ENCODE measurements around the gene RAB11A. TPM values are rescaled to one million over a fixed set of nuclear protein-coding genes. Genes with fewer than 3 reads are reported as not detected.
A peak's percentile ranks its signal among the peaks of the same experiment; 100 is the strongest.

The RAB11A gene
- total and polyA plus RNA-seq, 3 experiments from 2014 or later = 158 to 194 (median 159) TPM

DNA sequence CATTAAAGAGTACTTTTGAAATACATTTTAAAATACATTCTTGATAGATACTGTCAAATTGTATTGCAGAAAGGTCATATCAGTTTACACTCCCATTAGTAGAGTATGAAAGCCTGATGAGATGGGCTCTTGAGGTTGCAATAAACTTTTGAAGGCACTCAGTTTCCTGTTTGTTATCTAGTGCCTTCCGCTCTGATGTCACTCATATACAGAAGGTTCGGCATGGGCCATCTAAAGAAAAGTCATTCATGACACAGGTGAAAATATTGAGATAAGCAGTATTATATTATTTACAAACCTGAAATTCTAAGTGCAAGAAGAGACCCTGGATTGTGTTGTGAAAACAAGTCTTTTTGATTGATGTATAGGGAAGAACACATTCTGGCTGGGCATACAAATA lies 40.7 kb upstream of the RAB11A start:
- Mint-ChIP-seq H3K4me3 (peak overlapping the region; percentile 17 to 72 (median 57)), H3K27ac (peak overlapping the region; percentile 90 to 98 (median 95)), H3K27me3 (no peaks in the 10 kb centered on the region), H3K9me3 (no peaks in the 10 kb centered on the region), H3K36me3 (peaks cover 0 to 5% (median 0%) of the 10 kb centered on the region in 3 donors), H3K4me1 (peaks cover 54 to 63% (median 62%) of the 10 kb centered on the region in 3 donors)
- H3K27ac ChIP-seq (ENCODE audit: low read depth, low read length) = peak overlapping the region; percentile 57
- peaks cover 60% of the 10 kb centered on the region for H3K4me1 ChIP-seq (ENCODE audit: insufficient read depth, low read length)
- H3K36me3 ChIP-seq (ENCODE audit: insufficient read depth, low read length) = no peaks in the 10 kb centered on the region
- POLR2A ChIA-PET = interaction anchor here (0.7 to 1.9 kb wide), 3 partner anchors 22 to 57 kb away, joined by 3 to 19 read pairs (median 4); partner anchors contain the start of gene DENND4A
- H3K9me3 ChIP-seq (ENCODE audit: low read length) = no peaks in the 10 kb centered on the region
- DNase-seq = peak in 4 of 5 donors; percentile 14 to 76 (median 62)
- CTCF ChIA-PET = interaction anchor here (0.7 to 1.9 kb wide), 16 partner anchors 10 to 128 kb away, joined by 3 to 20 read pairs (median 4); partner anchors contain the start of genes DENND4A and RAB11A
- H3K27me3 ChIP-seq (ENCODE audit: insufficient read depth, low read length, poor library complexity, severe bottlenecking) = no peaks in the 10 kb centered on the region
- peak overlapping the region; percentile 39 for H3K4me3 ChIP-seq (ENCODE audit: low read length)

DNA sequence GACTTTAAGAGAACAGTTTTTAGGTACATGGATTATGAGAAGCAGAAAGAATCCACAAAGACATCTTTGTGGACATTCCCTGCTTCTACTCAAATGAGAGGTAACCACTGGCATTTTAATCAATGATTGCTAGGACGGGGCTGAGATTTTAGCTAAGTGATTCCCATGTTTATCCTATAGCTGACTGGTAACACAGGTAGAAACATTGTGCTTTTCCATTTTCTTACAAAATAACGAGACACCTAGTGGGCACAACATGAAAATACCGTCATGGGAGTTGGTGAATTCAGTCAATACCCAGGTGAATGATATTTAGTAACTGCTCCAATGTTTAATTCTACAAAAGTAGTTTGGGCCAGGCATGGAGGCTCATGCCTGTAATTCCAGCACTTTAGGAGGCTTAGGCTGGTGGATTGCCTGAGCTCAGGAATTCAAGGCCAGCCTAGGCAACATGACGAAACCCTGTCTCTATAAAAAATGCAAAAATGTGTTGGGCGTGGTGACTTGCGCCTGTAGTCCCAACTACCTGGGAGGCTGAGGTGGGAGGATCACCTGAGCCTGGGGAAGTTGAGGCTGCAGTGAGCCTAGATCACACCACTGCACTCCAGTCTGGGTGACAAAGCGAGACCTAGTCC lies 40.0 kb upstream of the RAB11A start:
- H3K27me3 ChIP-seq (ENCODE audit: insufficient read depth, low read length, poor library complexity, severe bottlenecking) = no peaks in the 10 kb centered on the region

DNA sequence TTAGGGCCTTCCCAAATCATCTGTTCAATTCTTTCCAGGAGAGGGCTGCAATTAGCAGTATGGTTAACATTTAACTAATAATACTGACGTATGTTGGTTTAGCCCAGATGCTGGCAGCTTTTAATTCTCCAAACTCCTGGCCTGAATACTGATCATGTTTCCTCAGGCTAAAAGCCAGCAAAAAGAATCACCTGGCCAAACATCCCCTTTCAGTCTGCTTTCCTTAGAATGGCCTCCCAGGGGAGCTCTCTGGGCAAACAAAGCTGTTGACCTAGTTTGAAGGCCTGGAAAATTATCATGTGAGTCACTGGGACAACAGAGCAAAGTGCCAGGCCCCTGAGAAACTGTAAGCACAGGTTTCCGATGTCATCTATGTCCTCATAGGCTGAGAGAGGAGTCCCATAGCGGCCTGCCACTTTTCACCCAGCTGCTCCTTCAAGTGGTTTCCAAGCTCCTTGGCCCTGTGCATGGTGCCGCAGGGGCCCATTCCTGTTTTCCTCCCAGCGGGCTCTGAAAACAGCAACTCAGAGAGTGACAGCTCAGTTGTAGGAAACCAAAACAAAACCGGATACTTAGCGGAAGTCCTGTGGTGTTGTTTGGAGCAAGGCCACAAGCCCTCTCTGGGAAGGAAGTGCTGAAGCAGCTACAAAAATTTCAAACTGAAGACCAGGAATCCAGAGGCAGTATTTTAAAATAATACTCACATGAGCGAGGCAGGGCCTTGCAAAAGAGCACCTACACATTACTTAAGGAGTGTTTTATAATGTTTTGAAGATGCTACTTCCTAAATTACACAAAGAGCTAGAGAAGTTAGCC lies 36.5 kb upstream of the RAB11A start:
- peak; percentile 34 to 68 (median 61) for DNase-seq
- Mint-ChIP-seq H3K36me3 (peaks cover 0 to 5% (median 0%) of the 10 kb centered on the region in 3 donors), H3K9me3 (no peaks in the 10 kb centered on the region), H3K4me3 (peak overlapping the region; percentile 14 to 89 (median 82)), H3K4me1 (peaks cover 51 to 62% (median 58%) of the 10 kb centered on the region in 3 donors), H3K27me3 (no peaks in the 10 kb centered on the region), H3K27ac (peak overlapping the region; percentile 78 to 100 (median 96))
- H3K4me1 ChIP-seq (ENCODE audit: insufficient read depth, low read length) = peaks cover 50% of the 10 kb centered on the region
- H3K4me3 ChIP-seq (ENCODE audit: low read length) = peak overlapping the region; percentile 35
- H3K27me3 ChIP-seq (ENCODE audit: insufficient read depth, low read length, poor library complexity, severe bottlenecking) = no peaks in the 10 kb centered on the region
- no peaks in the 10 kb centered on the region for H3K9me3 ChIP-seq (ENCODE audit: low read length)
- ChIA-PET CTCF (interaction anchor here (0.7 to 2.5 kb wide), 9 partner anchors 8 to 195 kb away, joined by 3 to 13 read pairs (median 5); partner anchors contain the start of gene DENND4A), POLR2A (interaction anchor here (0.5 to 1.9 kb wide), 4 partner anchors 17 to 97 kb away, joined by 3 to 17 read pairs (median 8); partner anchors contain the start of genes DENND4A and RAB11A)
- H3K27ac ChIP-seq (ENCODE audit: low read depth, low read length) = peak overlapping the region; percentile 71
- H3K36me3 ChIP-seq (ENCODE audit: insufficient read depth, low read length) = no peaks in the 10 kb centered on the region

More for the DNA sequence above, 40.0 kb upstream of the RAB11A start:
- no peaks in the 10 kb centered on the region for H3K9me3 ChIP-seq (ENCODE audit: low read length)
- peak overlapping the region; percentile 90 to 98 (median 95) for H3K27ac Mint-ChIP-seq
- H3K9me3 Mint-ChIP-seq = no peaks in the 10 kb centered on the region
- H3K4me3 Mint-ChIP-seq = peak overlapping the region; percentile 17 to 72 (median 57)
- ChIA-PET CTCF (interaction anchor here (0.7 to 1.9 kb wide), 17 partner anchors 11 to 129 kb away, joined by 3 to 20 read pairs (median 4); partner anchors contain the start of genes DENND4A and RAB11A), POLR2A (interaction anchor here (0.7 to 1.9 kb wide), 3 partner anchors 22 to 58 kb away, joined by 3 to 19 read pairs (median 4); partner anchors contain the start of gene DENND4A)
- no peaks in the 10 kb centered on the region for H3K36me3 ChIP-seq (ENCODE audit: insufficient read depth, low read length)
- H3K4me1 Mint-ChIP-seq = peaks cover 59 to 64% (median 63%) of the 10 kb centered on the region in 3 donors
- DNase-seq = peak in 2 of 5 donors; percentile 48 to 65
- H3K4me3 ChIP-seq (ENCODE audit: low read length) = peak overlapping the region; percentile 39
- H3K36me3 Mint-ChIP-seq = peaks cover 0 to 5% (median 0%) of the 10 kb centered on the region in 3 donors
- no peaks in the 10 kb centered on the region for H3K27me3 Mint-ChIP-seq
- H3K4me1 ChIP-seq (ENCODE audit: insufficient read depth, low read length) = peaks cover 60% of the 10 kb centered on the region
- peak overlapping the region; percentile 57 for H3K27ac ChIP-seq (ENCODE audit: low read depth, low read length)

DNA sequence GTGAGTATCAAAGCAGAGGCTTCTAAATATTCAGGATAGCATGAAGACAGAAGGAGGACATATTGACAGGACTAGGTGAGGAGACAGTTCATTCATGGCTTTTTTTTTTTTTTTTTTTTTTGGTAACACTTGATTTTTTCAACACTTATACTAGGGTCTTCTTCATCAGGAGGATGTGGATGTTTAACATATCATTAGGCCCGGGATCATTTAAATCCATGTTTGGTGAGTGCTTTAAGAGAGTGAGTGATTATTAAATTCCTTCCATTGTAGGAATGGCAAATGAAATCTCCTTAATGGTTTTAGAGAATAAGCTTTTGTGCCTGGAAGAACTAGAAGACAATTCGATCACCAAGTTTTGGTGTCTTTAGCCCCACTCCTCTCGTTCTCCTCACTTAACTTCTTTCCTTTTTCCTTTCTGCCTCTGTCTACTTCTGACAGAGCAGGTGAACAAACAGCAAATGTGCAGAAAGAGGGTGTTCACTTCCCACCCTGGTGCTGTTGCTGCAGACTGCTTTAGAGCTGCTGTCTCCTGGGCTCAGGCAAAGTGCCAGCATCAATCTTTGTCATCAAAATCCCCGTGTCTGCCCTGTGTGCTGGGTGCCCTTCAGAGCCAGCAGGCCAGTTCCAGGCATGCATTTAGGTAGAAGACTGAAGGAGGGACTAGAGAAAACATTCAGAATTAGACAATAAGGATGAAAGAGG lies 35.6 kb upstream of the RAB11A start:
- peaks cover 41% of the 10 kb centered on the region for H3K4me1 ChIP-seq (ENCODE audit: insufficient read depth, low read length)
- peak overlapping the region; percentile 71 for H3K27ac ChIP-seq (ENCODE audit: low read depth, low read length)
- no peak for DNase-seq
- Mint-ChIP-seq H3K27ac (peak overlapping the region; percentile 78 to 100 (median 96)), H3K4me3 (peak overlapping the region; percentile 14 to 89 (median 82)), H3K4me1 (peaks cover 43 to 54% (median 49%) of the 10 kb centered on the region in 3 donors), H3K36me3 (no peaks in the 10 kb centered on the region), H3K9me3 (no peaks in the 10 kb centered on the region), H3K27me3 (no peaks in the 10 kb centered on the region)
- ChIA-PET CTCF (interaction anchor here (1.6 to 2.5 kb wide), 3 partner anchors 42 to 191 kb away, joined by 5 to 13 read pairs (median 6); partner anchors contain the start of gene DENND4A), POLR2A (interaction anchor here (1.0 to 1.9 kb wide), 2 partner anchors 35 to 42 kb away, joined by 5 to 17 read pairs; partner anchors contain the start of genes DENND4A and RAB11A)
- no peaks in the 10 kb centered on the region for H3K27me3 ChIP-seq (ENCODE audit: insufficient read depth, low read length, poor library complexity, severe bottlenecking)
- H3K36me3 ChIP-seq (ENCODE audit: insufficient read depth, low read length) = no peaks in the 10 kb centered on the region
- peak overlapping the region; percentile 28 for H3K4me3 ChIP-seq (ENCODE audit: low read length)
- no peaks in the 10 kb centered on the region for H3K9me3 ChIP-seq (ENCODE audit: low read length)

DNA sequence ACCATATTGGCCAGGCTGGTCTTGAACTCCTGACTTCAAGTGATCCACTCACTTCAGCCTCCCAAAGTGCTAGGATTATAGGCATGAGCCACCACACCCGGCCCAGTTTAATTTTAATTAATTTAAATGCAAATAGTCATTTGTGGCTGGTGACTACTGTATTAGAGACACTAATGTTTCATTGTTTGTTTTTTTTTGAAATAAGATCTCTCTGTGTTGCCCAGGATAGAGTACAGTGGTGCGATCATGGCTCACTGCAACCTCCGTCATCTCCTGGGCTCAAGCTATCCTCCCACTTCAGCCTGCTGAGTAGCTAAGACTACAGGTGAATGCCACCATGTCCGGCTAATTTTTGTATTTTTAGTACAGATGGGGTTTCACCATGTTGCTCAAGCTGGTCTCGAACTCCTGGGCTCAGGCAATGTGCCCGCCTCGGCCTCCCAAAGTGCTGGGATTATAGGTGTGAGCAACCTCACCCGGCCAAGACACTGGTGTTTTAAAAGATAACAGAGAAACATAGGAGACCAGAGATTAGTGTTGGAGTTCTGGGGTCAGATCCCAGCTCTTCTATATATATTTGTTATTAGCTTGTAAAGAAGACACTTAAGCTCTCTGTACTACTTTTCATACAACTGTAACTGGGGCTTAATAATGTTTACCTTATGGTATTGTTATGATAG lies 34.5 kb upstream of the RAB11A start:
- Mint-ChIP-seq H3K27ac (peak overlapping the region in 7 of 8 donors; percentile 12 to 100 (median 96)), H3K27me3 (no peaks in the 10 kb centered on the region), H3K36me3 (no peaks in the 10 kb centered on the region), H3K4me1 (peaks cover 33 to 44% (median 40%) of the 10 kb centered on the region in 3 donors), H3K9me3 (no peaks in the 10 kb centered on the region), H3K4me3 (no peak overlapping the region)
- ChIA-PET CTCF (interaction anchor here (1.7 to 2.5 kb wide), 4 partner anchors 10 to 192 kb away, joined by 3 to 13 read pairs (median 6); partner anchors contain the start of gene DENND4A), POLR2A (no interaction called here)
- Histone ChIP-seq H3K4me3 (ENCODE audit: low read length) (no peak overlapping the region), H3K4me1 (ENCODE audit: insufficient read depth, low read length) (peaks cover 31% of the 10 kb centered on the region), H3K36me3 (ENCODE audit: insufficient read depth, low read length) (no peaks in the 10 kb centered on the region), H3K27ac (ENCODE audit: low read depth, low read length) (no peak overlapping the region), H3K9me3 (ENCODE audit: low read length) (no peaks in the 10 kb centered on the region), H3K27me3 (ENCODE audit: insufficient read depth, low read length, poor library complexity, severe bottlenecking) (no peaks in the 10 kb centered on the region)
- no peak for DNase-seq

DNA sequence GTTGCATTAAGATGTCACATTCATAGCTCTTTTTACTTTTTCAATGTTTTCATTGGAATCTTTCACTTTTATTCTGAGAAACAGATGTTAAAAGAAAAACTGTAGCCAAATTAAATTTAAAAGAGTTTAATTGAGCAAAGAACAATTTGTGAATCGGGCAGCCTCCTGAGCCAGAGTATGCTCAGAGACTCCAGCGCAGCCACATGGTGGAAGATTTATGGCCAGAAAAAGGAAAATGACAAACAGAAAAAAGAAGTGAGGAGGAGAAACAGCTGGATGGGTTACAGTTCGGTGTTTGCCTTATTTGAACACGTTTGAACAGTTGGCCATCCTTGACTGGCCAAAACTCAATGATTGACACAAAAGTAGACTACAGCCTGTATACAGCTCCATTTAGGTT lies 33.8 kb upstream of the RAB11A start:
- Mint-ChIP-seq H3K27ac (peak overlapping the region in 3 of 8 donors; percentile 79 to 90 (median 79)), H3K9me3 (no peaks in the 10 kb centered on the region)

More for the DNA sequence above, 33.8 kb upstream of the RAB11A start:
- ChIA-PET CTCF (interaction anchor here (1.7 to 2.8 kb wide), 3 partner anchors 11 to 197 kb away, joined by 3 to 11 read pairs (median 6); no protein-coding TSS in a partner anchor), POLR2A (no interaction called here)
- no peaks in the 10 kb centered on the region for H3K36me3 ChIP-seq (ENCODE audit: insufficient read depth, low read length)
- H3K4me1 ChIP-seq (ENCODE audit: insufficient read depth, low read length) = peaks cover 31% of the 10 kb centered on the region
- H3K27me3 ChIP-seq (ENCODE audit: insufficient read depth, low read length, poor library complexity, severe bottlenecking) = no peaks in the 10 kb centered on the region
- Mint-ChIP-seq H3K27me3 (no peaks in the 10 kb centered on the region), H3K36me3 (no peaks in the 10 kb centered on the region), H3K4me1 (peaks cover 32 to 42% (median 39%) of the 10 kb centered on the region in 3 donors), H3K4me3 (peak overlapping the region in 1 of 7 donors; percentile 36)
- H3K27ac ChIP-seq (ENCODE audit: low read depth, low read length) = no peak overlapping the region
- H3K4me3 ChIP-seq (ENCODE audit: low read length) = no peak overlapping the region
- no peaks in the 10 kb centered on the region for H3K9me3 ChIP-seq (ENCODE audit: low read length)
- no peak for DNase-seq
